GM23338 (cell line): ENCODE measurements around the gene TMA7B. TPM values are rescaled to one million over a fixed set of nuclear protein-coding genes. Genes with fewer than 3 reads are reported as not detected.

Experiments used
- ATAC-seq: fragments of 200-7000 bp; cut with Tn5 transposase; 3 replicates; pipeline ENCODE4 v1.9.1; 2020
- DNase-seq: peaks from one replicate; pipeline ENCODE4 v3.0.0-alpha.2; 2015; ENCODE audit warnings: low spot score
- H2AFZ ChIP-seq: fragments of 200-600 bp; sonication (generic); 2 replicates; pipeline ENCODE4 v1.8.0; 2016; ENCODE audit warnings: antibody characterized with exemption, mild to moderate bottlenecking, moderate library complexity
- H3F3A ChIP-seq: fragments of 200-600 bp; sonication (generic); replicated peaks from 2 replicates; pipeline ENCODE4 v1.8.0; 2017; ENCODE audit warnings: antibody characterized with exemption, mixed run types, low read depth
- H3K27ac ChIP-seq: fragments of 200-600 bp; sonication (generic); 2 replicates; pipeline ENCODE4 v1.6.1; 2016; ENCODE audit warnings: low read depth
- H3K27me3 ChIP-seq: fragments of 200-600 bp; sonication (generic); 2 replicates; pipeline ENCODE4 v1.8.0; 2016; ENCODE audit warnings: mild to moderate bottlenecking, mixed run types, moderate library complexity; ENCODE audit not compliant: insufficient read depth
- H3K36me3 ChIP-seq: fragments of 200-600 bp; sonication (generic); 2 replicates; pipeline ENCODE4 v1.8.0; 2016; ENCODE audit warnings: mild to moderate bottlenecking; ENCODE audit not compliant: insufficient read depth
- H3K4me1 ChIP-seq: fragments of 200-600 bp; sonication (generic); 2 replicates; pipeline ENCODE4 v1.8.0; 2016; ENCODE audit warnings: mild to moderate bottlenecking, moderate library complexity; ENCODE audit not compliant: insufficient read depth
- H3K4me2 ChIP-seq: fragments of 200-600 bp; sonication (generic); 2 replicates; pipeline ENCODE4 v1.7.1; 2017; ENCODE audit warnings: mixed run types
- H3K4me3 ChIP-seq: fragments of 200-600 bp; sonication (generic); 2 replicates; pipeline ENCODE4 v1.6.1; 2016; ENCODE audit warnings: mixed run types
- H3K79me2 ChIP-seq: fragments of 200-600 bp; sonication (generic); replicated peaks from 2 replicates; pipeline ENCODE4 v1.8.0; 2017; ENCODE audit warnings: mild to moderate bottlenecking; ENCODE audit not compliant: insufficient read depth
- H3K9me2 ChIP-seq: fragments of 200-600 bp; sonication (generic); 2 replicates; pipeline ENCODE4 v1.8.0; 2017; ENCODE audit not compliant: insufficient read depth
- H4K20me1 ChIP-seq: fragments of 200-600 bp; sonication (generic); replicated peaks from 2 replicates; pipeline ENCODE4 v1.8.0; 2017; ENCODE audit warnings: mild to moderate bottlenecking; ENCODE audit not compliant: insufficient read depth
- H3K27ac Mint-ChIP-seq: 2 replicates; pipeline ENCODE4 v1.8.0; 2020; ENCODE audit warnings: inconsistent platforms, mild to moderate bottlenecking, moderate library complexity, mixed read lengths
- H3K27me3 Mint-ChIP-seq: 3 replicates; pipeline ENCODE4 v1.8.0; 2022; ENCODE audit warnings: low read depth, mild to moderate bottlenecking, moderate library complexity, mixed read lengths, inconsistent platforms; ENCODE audit not compliant: insufficient read depth, poor library complexity
- H3K36me3 Mint-ChIP-seq: 3 replicates; pipeline ENCODE4 v1.8.0; 2021; ENCODE audit warnings: low read depth, mild to moderate bottlenecking, inconsistent platforms, moderate library complexity, mixed read lengths
- H3K4me1 Mint-ChIP-seq: 3 replicates; pipeline ENCODE4 v1.8.0; 2020; ENCODE audit warnings: mild to moderate bottlenecking, inconsistent platforms, mixed read lengths
- H3K4me3 Mint-ChIP-seq: 3 replicates; pipeline ENCODE4 v1.8.0; 2021; ENCODE audit warnings: moderate library complexity, mild to moderate bottlenecking, inconsistent platforms, mixed read lengths
- H3K9me3 Mint-ChIP-seq: 3 replicates; pipeline ENCODE4 v1.8.0; 2020; ENCODE audit warnings: moderate library complexity, mild to moderate bottlenecking, inconsistent platforms, mixed read lengths
- CREB1 ChIP-seq: fragments of 250-450 bp; sonication (Bioruptor Pico); IDR thresholded peaks from 2 replicates; pipeline ENCODE4 v1.5.0; 2020; ENCODE audit warnings: low read depth, mild to moderate bottlenecking, moderate library complexity
- ETS1 ChIP-seq: IDR thresholded peaks from 2 replicates; pipeline ENCODE4 v1.6.1; 2016; ENCODE audit warnings: antibody characterized with exemption
- EZH2 ChIP-seq: fragments of 200-600 bp; sonication (generic); IDR thresholded peaks from one replicate; pipeline ENCODE4 v1.8.0; 2017; ENCODE audit warnings: antibody characterized with exemption, mild to moderate bottlenecking, low read depth; ENCODE audit not compliant: unreplicated experiment
- EZH2phosphoT487 ChIP-seq: fragments of 200-600 bp; sonication (generic); IDR thresholded peaks from one replicate; pipeline ENCODE4 v1.8.1; 2018; ENCODE audit warnings: antibody characterized with exemption; ENCODE audit not compliant: unreplicated experiment
- JUNB ChIP-seq: IDR thresholded peaks from one replicate; pipeline ENCODE4 v1.6.1; 2016; ENCODE audit warnings: antibody characterized with exemption; ENCODE audit not compliant: unreplicated experiment
- NANOG ChIP-seq: IDR thresholded peaks from 2 replicates; pipeline ENCODE4 v1.6.1; 2016; ENCODE audit warnings: antibody characterized with exemption, borderline replicate concordance
- POLR2AphosphoS5 ChIP-seq: IDR thresholded peaks from 2 replicates; pipeline ENCODE4 v1.6.1; 2016; ENCODE audit warnings: antibody characterized with exemption, low read depth
- STAT1 ChIP-seq: IDR thresholded peaks from one replicate; pipeline ENCODE4 v1.6.1; 2016; ENCODE audit warnings: antibody characterized with exemption; ENCODE audit not compliant: unreplicated experiment
- ZNF114 ChIP-seq: fragments of 250-450 bp; sonication (Bioruptor Pico); IDR thresholded peaks from 2 replicates; pipeline ENCODE4 v1.5.0; 2020; ENCODE audit warnings: mild to moderate bottlenecking, moderate library complexity
- ZNF331 ChIP-seq: fragments of 250-450 bp; sonication (Bioruptor Pico); IDR thresholded peaks from 2 replicates; pipeline ENCODE4 v1.5.0; 2020; ENCODE audit warnings: low read depth, mild to moderate bottlenecking, moderate library complexity
- ZNF462 ChIP-seq: fragments of 250-450 bp; sonication (Bioruptor Pico); IDR thresholded peaks from 2 replicates; pipeline ENCODE4 v1.5.0; 2020; ENCODE audit warnings: mild to moderate bottlenecking, moderate library complexity
- polyA plus RNA-seq: library from polyadenylated mRNA; unstranded; fragments of >200 nt; fragmentation: Nextera tagmentation; extraction: Ambion mirVana; gene quantifications from 2 replicates; pipeline ENCODE4 v1.2.1, GENCODE V29; 2016
- total RNA-seq: library from RNA; depleted of rRNA; stranded (reverse); fragments of >200 nt; shearing (Covaris generic); gene quantifications from 2 replicates; pipeline ENCODE4 v1.2.3, GENCODE V29; 2014
- TF ChIP-seq, protein P1 (sequence below): IDR thresholded peaks from one replicate; pipeline ENCODE4 v1.6.1; 2018; ENCODE audit warnings: antibody characterized with exemption; ENCODE audit not compliant: unreplicated experiment
- TF ChIP-seq, protein P2 (sequence below), 2 experiments: fragments of 200-600 bp in 1 of 2; sonication (generic) in 1 of 2; conservative IDR thresholded peaks; 2 replicates each; pipeline versions ENCODE4 v1.5.1 to v1.6.1; 2016 to 2017; ENCODE audit warnings: antibody characterized with exemption in 2 of 2, low read depth in 2 of 2, mild to moderate bottlenecking in 2 of 2, moderate library complexity in 1 of 2

TMA7B gene
- total and polyA plus RNA-seq, 2 experiments from 2014 or later, result not detected

GRCh38 chr22:40006641-40007040 is 46.4 kb downstream of the TMA7B start:
- Mint-ChIP-seq H3K4me1 (peaks cover 71% of the 10 kb centered on the region), H3K27ac (peak overlapping the region; percentile 19), H3K27me3 (peaks cover 12% of the 10 kb centered on the region), H3K36me3 (peaks cover 7% of the 10 kb centered on the region; the same call in 2 of the 3 replicates), H3K9me3 (no peaks in the 10 kb centered on the region; the same call in 2 of the 3 replicates), H3K4me3 (no peak overlapping the region)
- TF ChIP-seq JUNB (no peak), ZNF114 (no peak), ZNF462 (CRISPR knock-in tag) (no peak), STAT1 (no peak), POLR2AphosphoS5 (no peak), EZH2 (no peak), ETS1 (no peak), CREB1 (no peak), ZNF331 (no peak), NANOG (no peak), EZH2phosphoT487 (no peak)
- TF ChIP-seq, protein P1, sequence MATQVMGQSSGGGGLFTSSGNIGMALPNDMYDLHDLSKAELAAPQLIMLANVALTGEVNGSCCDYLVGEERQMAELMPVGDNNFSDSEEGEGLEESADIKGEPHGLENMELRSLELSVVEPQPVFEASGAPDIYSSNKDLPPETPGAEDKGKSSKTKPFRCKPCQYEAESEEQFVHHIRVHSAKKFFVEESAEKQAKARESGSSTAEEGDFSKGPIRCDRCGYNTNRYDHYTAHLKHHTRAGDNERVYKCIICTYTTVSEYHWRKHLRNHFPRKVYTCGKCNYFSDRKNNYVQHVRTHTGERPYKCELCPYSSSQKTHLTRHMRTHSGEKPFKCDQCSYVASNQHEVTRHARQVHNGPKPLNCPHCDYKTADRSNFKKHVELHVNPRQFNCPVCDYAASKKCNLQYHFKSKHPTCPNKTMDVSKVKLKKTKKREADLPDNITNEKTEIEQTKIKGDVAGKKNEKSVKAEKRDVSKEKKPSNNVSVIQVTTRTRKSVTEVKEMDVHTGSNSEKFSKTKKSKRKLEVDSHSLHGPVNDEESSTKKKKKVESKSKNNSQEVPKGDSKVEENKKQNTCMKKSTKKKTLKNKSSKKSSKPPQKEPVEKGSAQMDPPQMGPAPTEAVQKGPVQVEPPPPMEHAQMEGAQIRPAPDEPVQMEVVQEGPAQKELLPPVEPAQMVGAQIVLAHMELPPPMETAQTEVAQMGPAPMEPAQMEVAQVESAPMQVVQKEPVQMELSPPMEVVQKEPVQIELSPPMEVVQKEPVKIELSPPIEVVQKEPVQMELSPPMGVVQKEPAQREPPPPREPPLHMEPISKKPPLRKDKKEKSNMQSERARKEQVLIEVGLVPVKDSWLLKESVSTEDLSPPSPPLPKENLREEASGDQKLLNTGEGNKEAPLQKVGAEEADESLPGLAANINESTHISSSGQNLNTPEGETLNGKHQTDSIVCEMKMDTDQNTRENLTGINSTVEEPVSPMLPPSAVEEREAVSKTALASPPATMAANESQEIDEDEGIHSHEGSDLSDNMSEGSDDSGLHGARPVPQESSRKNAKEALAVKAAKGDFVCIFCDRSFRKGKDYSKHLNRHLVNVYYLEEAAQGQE, result no peak
- TF ChIP-seq, protein P2, sequence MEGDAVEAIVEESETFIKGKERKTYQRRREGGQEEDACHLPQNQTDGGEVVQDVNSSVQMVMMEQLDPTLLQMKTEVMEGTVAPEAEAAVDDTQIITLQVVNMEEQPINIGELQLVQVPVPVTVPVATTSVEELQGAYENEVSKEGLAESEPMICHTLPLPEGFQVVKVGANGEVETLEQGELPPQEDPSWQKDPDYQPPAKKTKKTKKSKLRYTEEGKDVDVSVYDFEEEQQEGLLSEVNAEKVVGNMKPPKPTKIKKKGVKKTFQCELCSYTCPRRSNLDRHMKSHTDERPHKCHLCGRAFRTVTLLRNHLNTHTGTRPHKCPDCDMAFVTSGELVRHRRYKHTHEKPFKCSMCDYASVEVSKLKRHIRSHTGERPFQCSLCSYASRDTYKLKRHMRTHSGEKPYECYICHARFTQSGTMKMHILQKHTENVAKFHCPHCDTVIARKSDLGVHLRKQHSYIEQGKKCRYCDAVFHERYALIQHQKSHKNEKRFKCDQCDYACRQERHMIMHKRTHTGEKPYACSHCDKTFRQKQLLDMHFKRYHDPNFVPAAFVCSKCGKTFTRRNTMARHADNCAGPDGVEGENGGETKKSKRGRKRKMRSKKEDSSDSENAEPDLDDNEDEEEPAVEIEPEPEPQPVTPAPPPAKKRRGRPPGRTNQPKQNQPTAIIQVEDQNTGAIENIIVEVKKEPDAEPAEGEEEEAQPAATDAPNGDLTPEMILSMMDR (conservative IDR thresholded peaks at IDR 0.05; ENCODE audit: low read depth in 2 of 2), result no peak
- no peak for DNase-seq
- Histone ChIP-seq H3F3A (0 out of 2 replicates have a peak, but pooled peaks cover 6% of the 10 kb centered on the region), H3K36me3 (no peaks in the 10 kb centered on the region), H3K27ac (no peak overlapping the region), H2AFZ (no peak overlapping the region), H4K20me1 (peaks cover 40% of the 10 kb centered on the region), H3K4me1 (peaks cover 48% of the 10 kb centered on the region), H3K79me2 (peaks cover 54% of the 10 kb centered on the region), H3K4me3 (no peak overlapping the region), H3K9me2 (no peaks in the 10 kb centered on the region), H3K27me3 (no peaks in the 10 kb centered on the region), H3K4me2 (no peak overlapping the region)
- ATAC-seq, result no peak
